WTC11 (cell line): Measurements from ENCODE around the gene PRR35. TPM values are rescaled to one million over a fixed set of nuclear protein-coding genes. Genes with fewer than 3 reads are reported as not detected.

Source experiments
- ATAC-seq: fragments of 200-7000 bp; cut with Tn5 transposase; 2 replicates; pipeline ENCODE4 v1.10.0; 2021; ENCODE audit warnings: mild to moderate bottlenecking, moderate library complexity
- CTCF ChIA-PET: fragments of 300-600 bp; sonication (Branson Sonifier 250); formaldehyde crosslinking; loops from one replicate; lab custom pipeline; 2021; ENCODE audit warnings: antibody characterized with exemption; lab: Charles Lee
- POLR2A ChIA-PET: fragments of 350-600 bp; sonication (Branson Sonifier 250); formaldehyde crosslinking; loops from one replicate; lab custom pipeline; 2021; ENCODE audit warnings: antibody characterized with exemption; lab: Charles Lee
- DNase-seq: peaks from one replicate; pipeline ENCODE4 v3.0.0; 2021; ENCODE audit warnings: low spot score
- H3K27ac Mint-ChIP-seq: 2 replicates; pipeline ENCODE4 v1.8.0; 2021; ENCODE audit warnings: mixed read lengths
- H3K27me3 Mint-ChIP-seq: 2 replicates; pipeline ENCODE4 v1.8.0; 2021; ENCODE audit warnings: low read depth, mild to moderate bottlenecking, moderate library complexity, mixed read lengths
- H3K36me3 Mint-ChIP-seq: 2 replicates; pipeline ENCODE4 v1.8.0; 2021; ENCODE audit warnings: mixed read lengths
- H3K4me1 Mint-ChIP-seq: 2 replicates; pipeline ENCODE4 v1.8.0; 2022; ENCODE audit warnings: mixed read lengths
- H3K4me3 Mint-ChIP-seq: 2 replicates; pipeline ENCODE4 v1.8.0; 2021; ENCODE audit warnings: mild to moderate bottlenecking, moderate library complexity, mixed read lengths
- H3K9me3 Mint-ChIP-seq: 2 replicates; pipeline ENCODE4 v1.8.0; 2021; ENCODE audit warnings: mixed read lengths
- CBFB ChIP-seq: sonication (generic); formaldehyde crosslinking; IDR thresholded peaks from 2 replicates; pipeline ENCODE4 v1.8.1; 2022; ENCODE audit warnings: mild to moderate bottlenecking, low read depth, missing genetic modification reagents
- CDX4 ChIP-seq: fragments of 250-450 bp; sonication (Bioruptor Pico); IDR thresholded peaks from 2 replicates; pipeline ENCODE4 v1.9.0; 2021; ENCODE audit warnings: moderate library complexity, mild to moderate bottlenecking, inconsistent platforms, borderline replicate concordance
- CREM ChIP-seq: sonication (generic); formaldehyde crosslinking; IDR thresholded peaks from 2 replicates; pipeline ENCODE4 v1.8.1; 2022; ENCODE audit warnings: mild to moderate bottlenecking, missing genetic modification reagents, moderate library complexity
- CTCF ChIP-seq: fragments of 200-600 bp; IDR thresholded peaks from 2 replicates; pipeline ENCODE4 v1.8.0; 2022; ENCODE audit warnings: antibody characterized with exemption
- E2F5 ChIP-seq: sonication (generic); formaldehyde crosslinking; IDR thresholded peaks from 2 replicates; pipeline ENCODE4 v1.8.1; 2022; ENCODE audit warnings: mild to moderate bottlenecking, moderate library complexity, missing genetic modification reagents
- FOXP1 ChIP-seq: sonication (generic); formaldehyde crosslinking; IDR thresholded peaks from 2 replicates; pipeline ENCODE4 v1.8.0; 2022; ENCODE audit warnings: missing genetic modification reagents, mild to moderate bottlenecking, moderate library complexity, borderline replicate concordance
- GABPB1 ChIP-seq: sonication (generic); formaldehyde crosslinking; IDR thresholded peaks from 2 replicates; pipeline ENCODE4 v1.8.1; 2023; ENCODE audit warnings: mild to moderate bottlenecking, missing genetic modification reagents
- GRHL2 ChIP-seq: fragments of 250-450 bp; sonication (Bioruptor Pico); IDR thresholded peaks from 2 replicates; pipeline ENCODE4 v1.8.0; 2022; ENCODE audit warnings: mild to moderate bottlenecking, moderate library complexity; ENCODE audit not compliant: insufficient replicate concordance, severe bottlenecking
- GTF2I ChIP-seq: fragments of 250-450 bp; sonication (Bioruptor Pico); conservative IDR thresholded peaks from 2 replicates; pipeline ENCODE4 v1.4.0; 2021; ENCODE audit warnings: mild to moderate bottlenecking
- HMGA2 ChIP-seq: fragments of 250-450 bp; sonication (Bioruptor Pico); IDR thresholded peaks from 2 replicates; pipeline ENCODE4 v1.4.0; 2021; ENCODE audit warnings: mild to moderate bottlenecking, moderate library complexity
- HMGXB4 ChIP-seq: sonication (generic); formaldehyde crosslinking; IDR thresholded peaks from 2 replicates; pipeline ENCODE4 v1.8.1; 2023; ENCODE audit warnings: mild to moderate bottlenecking, moderate library complexity, missing genetic modification reagents
- IRF2 ChIP-seq: sonication (generic); formaldehyde crosslinking; IDR thresholded peaks from 2 replicates; pipeline ENCODE4 v1.8.0; 2022; ENCODE audit warnings: low read depth, missing genetic modification reagents, borderline replicate concordance
- MLX ChIP-seq: sonication (generic); formaldehyde crosslinking; IDR thresholded peaks from 2 replicates; pipeline ENCODE4 v1.8.1; 2023; ENCODE audit warnings: mild to moderate bottlenecking, missing genetic modification reagents, moderate library complexity
- NFATC4 ChIP-seq: fragments of 250-450 bp; sonication (Bioruptor Pico); IDR thresholded peaks from 2 replicates; pipeline ENCODE4 v1.9.0; 2021; ENCODE audit warnings: mild to moderate bottlenecking
- PRDM15 ChIP-seq: sonication (generic); formaldehyde crosslinking; IDR thresholded peaks from 2 replicates; pipeline ENCODE4 v1.8.0; 2022; ENCODE audit warnings: missing genetic modification reagents
- USF2 ChIP-seq: sonication (generic); formaldehyde crosslinking; IDR thresholded peaks from 2 replicates; pipeline ENCODE4 v1.8.1; 2023; ENCODE audit warnings: mild to moderate bottlenecking, missing genetic modification reagents, moderate library complexity
- ZNF121 ChIP-seq: sonication (generic); formaldehyde crosslinking; IDR thresholded peaks from 2 replicates; pipeline ENCODE4 v1.8.0; 2023; ENCODE audit warnings: missing genetic modification reagents
- ZNF396 ChIP-seq: fragments of 250-450 bp; sonication (Bioruptor Pico); IDR thresholded peaks from 2 replicates; pipeline ENCODE4 v1.8.0; 2021; ENCODE audit warnings: mild to moderate bottlenecking, moderate library complexity, borderline replicate concordance
- total RNA-seq: library from RNA; stranded (reverse); gene quantifications from 3 replicates; pipeline ENCODE4 v1.2.3, GENCODE V29; 2021

Gene PRR35
- total RNA-seq, 1 experiment from 2014 or later: 0.72 TPM

- CTCF ChIA-PET: interaction anchor here (0.6 to 2.7 kb wide), 10 partner anchors 9 to 143 kb away, joined by 3 to 17 read pairs (median 4); partner anchors contain the start of gene RAB40C
- Mint-ChIP-seq H3K9me3 (peaks cover 7% of the 10 kb centered on the region), H3K27me3 (no peaks in the 10 kb centered on the region), H3K36me3 (peaks cover 20% of the 10 kb centered on the region), H3K27ac (peak overlapping the region; percentile 50; the same call in 1 of the 2 replicates), H3K4me1 (peaks cover 8% of the 10 kb centered on the region), H3K4me3 (no peak overlapping the region)
- no peak for ATAC-seq
- TF ChIP-seq HMGA2 (CRISPR knock-in tag) (no peak), CREM (CRISPR knock-in tag) (no peak), MLX (CRISPR knock-in tag) (no peak), USF2 (CRISPR knock-in tag) (no peak), CDX4 (CRISPR knock-in tag) (no peak), PRDM15 (CRISPR knock-in tag) (no peak), IRF2 (CRISPR knock-in tag) (no peak), GRHL2 (CRISPR knock-in tag) (no peak), E2F5 (no peak), ZNF396 (no peak), GTF2I (CRISPR knock-in tag) (no peak)
- DNase-seq: no peak
- POLR2A ChIA-PET: interaction anchor here (1.0 kb wide), 1 partner anchor 9 kb away, joined by 3 read pairs; no protein-coding TSS in a partner anchor
Measured at GRCh38 chr16:609984-610383, 49.8 kb downstream of the PRR35 start.

GRCh38 chr16:610513-611381 is 50.6 kb downstream of the PRR35 start:
- DNase-seq: peak; percentile 83
- Mint-ChIP-seq H3K4me1 (peaks cover 8% of the 10 kb centered on the region), H3K36me3 (peaks cover 15% of the 10 kb centered on the region), H3K27me3 (no peaks in the 10 kb centered on the region), H3K4me3 (no peak overlapping the region), H3K27ac (peak overlapping the region; percentile 97), H3K9me3 (no peaks in the 10 kb centered on the region)
- POLR2A ChIA-PET: no interaction called here
- TF ChIP-seq FOXP1 (CRISPR knock-in tag) (0 out of 2 replicates have a peak, but pooled peaks have one; percentile 59), GABPB1 (CRISPR knock-in tag) (peak; percentile 51; the same call in 1 of the 2 replicates), NFATC4 (CRISPR knock-in tag) (no peak), CBFB (no peak), CTCF (peak; percentile 87), ZNF121 (CRISPR knock-in tag) (no peak), IRF2 (CRISPR knock-in tag) (no peak), HMGXB4 (CRISPR knock-in tag) (0 out of 2 replicates have a peak, but pooled peaks have one; percentile 22)
- ATAC-seq: peak; percentile 92
- CTCF ChIA-PET: interaction anchor here (0.6 to 2.7 kb wide), 12 partner anchors 9 to 123 kb away, joined by 3 to 17 read pairs (median 4); partner anchors contain the start of genes CAPN15 and RAB40C
